HK-2 (cell line): Measurements from ENCODE around the gene RGL4.

Source experiments
- DNase-seq: peaks from one replicate; pipeline ENCODE4 v3.0.0-alpha.2; 2018; ENCODE audit not compliant: unreplicated experiment

Gene RGL4

GRCh38 chr22:23678133-23678532 is 12.7 kb upstream of the RGL4 start:
- DNase-seq = no peak

- no peak for DNase-seq
These were observed 9.6 kb upstream of the RGL4 start for GRCh38 chr22:23681026-23681809.

GRCh38 chr22:23682077-23682476 is 8.7 kb upstream of the RGL4 start:
- DNase-seq = no peak

- no peak for DNase-seq
These were observed 7.9 kb upstream of the RGL4 start for GRCh38 chr22:23682827-23683355.

GRCh38 chr22:23683545-23683944 is 7.3 kb upstream of the RGL4 start:
- no peak for DNase-seq

- DNase-seq = no peak
These were observed 6.8 kb upstream of the RGL4 start for GRCh38 chr22:23684026-23684425.

GRCh38 chr22:23684561-23685031 is 6.2 kb upstream of the RGL4 start:
- no peak for DNase-seq

GRCh38 chr22:23685205-23685784 is 5.5 kb upstream of the RGL4 start:
- DNase-seq = no peak

- no peak for DNase-seq
These were observed 4.3 kb upstream of the RGL4 start for GRCh38 chr22:23686416-23687024.

GRCh38 chr22:23688121-23688520 is 2.7 kb upstream of the RGL4 start:
- no peak for DNase-seq

GRCh38 chr22:23688571-23688970 is 2.2 kb upstream of the RGL4 start:
- no peak for DNase-seq

GRCh38 chr22:23689414-23689813 is 1.4 kb upstream of the RGL4 start:
- no peak for DNase-seq

- DNase-seq = no peak
These were observed 1.1 kb downstream of the RGL4 start for GRCh38 chr22:23691748-23692423.

- DNase-seq = no peak
These were observed 1.9 kb downstream of the RGL4 start for GRCh38 chr22:23692598-23693291.

- no peak for DNase-seq
These were observed 3.3 kb downstream of the RGL4 start for GRCh38 chr22:23693979-23694680.

- DNase-seq = no peak
These were observed 4.3 kb downstream of the RGL4 start for GRCh38 chr22:23695141-23695540.

- no peak for DNase-seq
These were observed 4.9 kb downstream of the RGL4 start for GRCh38 chr22:23695571-23696325.

GRCh38 chr22:23696326-23696851 is 5.6 kb downstream of the RGL4 start:
- no peak for DNase-seq

GRCh38 chr22:23697031-23697970 is 6.5 kb downstream of the RGL4 start:
- no peak for DNase-seq
